HCT116 (cell line): Measurements from ENCODE around the gene GNLY. TPM values are rescaled to one million over a fixed set of nuclear protein-coding genes. Genes with fewer than 3 reads are reported as not detected.

ENCODE experiments used
- ATAC-seq: fragments of 200-7000 bp; cut with Tn5 transposase; 2 replicates; pipeline ENCODE4 v1.9.1; 2020; ENCODE audit warnings: mild to moderate bottlenecking, moderate library complexity
- BruUV-seq: library from RNA; stranded (reverse); fragments of 400-500 nt; replicated peaks from 2 replicates; lab custom pipeline; 2021; lab: Mats Ljungman, UMichigan
- CTCF ChIA-PET: fragments of 300-600 bp; sonication (Branson Sonifier 250); formaldehyde crosslinking; loops from one replicate; lab custom pipeline; 2021; ENCODE audit warnings: antibody characterized with exemption; lab: Charles Lee
- POLR2A ChIA-PET: fragments of 300-600, 350-600 bp; sonication (Branson Sonifier 250); formaldehyde crosslinking; loops from one replicate; lab custom pipeline; 2021; ENCODE audit warnings: antibody characterized with exemption; lab: Charles Lee
- RAD21 ChIA-PET, 2 experiments: fragments of 300-600 bp; sonication (Branson Sonifier 250); formaldehyde crosslinking; loops; one replicate each; lab custom pipeline; 2023; ENCODE audit warnings: low total read pairs in 2 of 2; ENCODE audit not compliant: uncharacterized antibody in 2 of 2, unreplicated experiment in 2 of 2, low non-redundant PET in 1 of 2; lab: Charles Lee
- DNase-seq: peaks from one replicate; pipeline ENCODE4 v3.0.0-alpha.2; 2010; ENCODE audit warnings: low read depth, low spot score
- H2AFZ ChIP-seq: fragments of 200-600 bp; shearing (Covaris generic), sonication (generic); 2 replicates; pipeline ENCODE4 v1.6.1; 2017; ENCODE audit warnings: low read depth, mixed run types, mixed read lengths, antibody characterized with exemption, low read length; ENCODE audit not compliant: poor library complexity, severe bottlenecking
- H3K27ac ChIP-seq: 2 replicates; pipeline ENCODE4 v1.5.1; 2012; ENCODE audit warnings: low read depth, low read length
- H3K27me3 ChIP-seq: fragments of 200-600 bp; sonication (generic); 2 replicates; pipeline ENCODE4 v1.6.1; 2016; ENCODE audit warnings: mixed run types, low read length, mixed read lengths; ENCODE audit not compliant: insufficient read depth
- H3K36me3 ChIP-seq, 2 experiments: fragments of 200-500 bp in 1 of 2; fragments of 200-600 bp in 1 of 2; sonication (Bioruptor generic) in 1 of 2; sonication (generic) in 1 of 2; 2 replicates each; pipeline versions ENCODE4 v1.5.1 to v1.6.1; 2014 to 2016; ENCODE audit warnings: low read length in 2 of 2, inconsistent platforms in 1 of 2, mixed read lengths in 1 of 2, mixed run types in 1 of 2; ENCODE audit not compliant: insufficient read depth in 2 of 2, control insufficient read depth in 1 of 2
- H3K4me1 ChIP-seq, 2 experiments: fragments of 200-600 bp in 1 of 2; sonication (generic) in 1 of 2; 2 replicates each; pipeline versions ENCODE4 v1.5.1 to v1.6.1; 2012 to 2017; ENCODE audit warnings: low read length in 2 of 2, inconsistent platforms in 1 of 2, mild to moderate bottlenecking in 1 of 2, mixed read lengths in 1 of 2, mixed run types in 1 of 2, moderate library complexity in 1 of 2; ENCODE audit not compliant: insufficient read depth in 2 of 2, control insufficient read depth in 1 of 2
- H3K4me2 ChIP-seq: fragments of 200-600 bp; sonication (generic); 2 replicates; pipeline ENCODE4 v1.6.1; 2017; ENCODE audit warnings: mixed run types, low read length, mixed read lengths
- H3K4me3 ChIP-seq, 2 experiments: fragments of 200-600 bp in 1 of 2; sonication (generic) in 1 of 2; replicated peaks in 1 of 2; 2 replicates each; pipeline ENCODE4 v1.5.1; 2011 to 2016; ENCODE audit warnings: low read length in 2 of 2, control low read depth in 1 of 2, low read depth in 1 of 2, mild to moderate bottlenecking in 1 of 2, mixed read lengths in 1 of 2, mixed run types in 1 of 2
- H3K79me2 ChIP-seq: fragments of 200-600 bp; sonication (generic); 2 replicates; pipeline ENCODE4 v1.6.1; 2017; ENCODE audit warnings: mild to moderate bottlenecking, mixed run types, low read length, moderate library complexity, mixed read lengths; ENCODE audit not compliant: insufficient read depth
- H3K9ac ChIP-seq: fragments of 200-600 bp; sonication (generic); 2 replicates; pipeline ENCODE4 v1.6.1; 2016; ENCODE audit warnings: low read length, mixed read lengths
- H3K9me2 ChIP-seq: fragments of 200-600 bp; sonication (generic), shearing (Covaris generic); 2 replicates; pipeline ENCODE4 v1.6.1; 2017; ENCODE audit warnings: mixed run types, mild to moderate bottlenecking, moderate library complexity; ENCODE audit not compliant: insufficient read depth
- H3K9me3 ChIP-seq, 2 experiments: fragments of 200-500 bp in 1 of 2; fragments of 200-600 bp in 1 of 2; sonication (Bioruptor generic) in 1 of 2; sonication (generic) in 1 of 2; 2 replicates each; pipeline ENCODE4 v1.6.1; 2014 to 2017; ENCODE audit warnings: low read length in 2 of 2, mixed read lengths in 2 of 2, inconsistent platforms in 1 of 2, low read depth in 1 of 2, mild to moderate bottlenecking in 1 of 2, mixed run types in 1 of 2, moderate library complexity in 1 of 2; ENCODE audit not compliant: control insufficient read depth in 1 of 2, insufficient read depth in 1 of 2
- H4K20me1 ChIP-seq: fragments of 200-600 bp; sonication (generic), shearing (Covaris generic); 2 replicates; pipeline ENCODE4 v1.6.1; 2017; ENCODE audit warnings: mixed run types, mild to moderate bottlenecking, moderate library complexity; ENCODE audit not compliant: insufficient read depth
- CTCF ChIP-seq, 3 experiments: fragments of 200-600 bp in 1 of 3; sonication (generic) in 1 of 3; IDR thresholded peaks in 2 of 3; conservative IDR thresholded peaks in 1 of 3; 2 replicates each; pipeline ENCODE4 v1.5.1; 2012 to 2017; ENCODE audit warnings: low read depth in 2 of 3, low read length in 2 of 3, antibody characterized with exemption in 1 of 3, borderline replicate concordance in 1 of 3, control low read depth in 1 of 3, mild to moderate bottlenecking in 1 of 3, mixed read lengths in 1 of 3, mixed run types in 1 of 3, moderate library complexity in 1 of 3; ENCODE audit not compliant: insufficient read depth in 1 of 3
- POLR2A ChIP-seq: IDR thresholded peaks from 2 replicates; pipeline ENCODE4 v1.7.0; 2011; ENCODE audit warnings: borderline replicate concordance; ENCODE audit not compliant: insufficient read depth, insufficient read length; ENCODE audit errors: extremely low read depth
- REST ChIP-seq: IDR thresholded peaks from 2 replicates; pipeline ENCODE4 v1.6.1; 2012; ENCODE audit warnings: low read depth
- SP1 ChIP-seq: IDR thresholded peaks from 2 replicates; pipeline ENCODE4 v1.6.1; 2012; ENCODE audit warnings: low read depth
- SRF ChIP-seq: IDR thresholded peaks from 2 replicates; pipeline ENCODE4 v1.6.1; 2012; ENCODE audit warnings: low read depth
- TCF7L2 ChIP-seq: IDR thresholded peaks from 2 replicates; pipeline ENCODE4 v1.7.0; 2011; ENCODE audit warnings: borderline replicate concordance, inconsistent platforms; ENCODE audit not compliant: insufficient read depth, insufficient read length; ENCODE audit errors: extremely low read depth
- ZBTB33 ChIP-seq: IDR thresholded peaks from 2 replicates; pipeline ENCODE4 v1.6.1; 2011; ENCODE audit warnings: mild to moderate bottlenecking, low read length, moderate library complexity; ENCODE audit not compliant: insufficient replicate concordance; ENCODE audit errors: extremely low read depth
- ZNF274 ChIP-seq: fragments of 200-500 bp; sonication (Bioruptor generic); IDR thresholded peaks from 2 replicates; pipeline ENCODE4 v1.6.1; 2014; ENCODE audit warnings: mild to moderate bottlenecking, low read depth, low read length, inconsistent platforms
- intact Hi-C: fragments of 100-400 bp; cut with micrococcal nuclease; formaldehyde crosslinking; loops from 2 replicates; pipeline ENCODE4 v1.10.0; 2022
- total RNA-seq: library from RNA; stranded (reverse); gene quantifications from one replicate; pipeline ENCODE4 v1.2.1, GENCODE V29; 2021; ENCODE audit not compliant: unreplicated experiment

GNLY gene
- total RNA-seq, 1 experiment from 2014 or later, result 0.74 TPM

GRCh38 chr2:85721641-85722040, 27.5 kb downstream of the GNLY start:
- ChIA-PET RAD21 (no interaction called here), CTCF (no interaction called here), POLR2A (no interaction called here)
- Histone ChIP-seq H3K36me3 (no peaks in the 10 kb centered on the region), H3K4me2 (no peak overlapping the region), H3K9ac (no peak overlapping the region), H3K27ac (no peak overlapping the region), H3K4me3 (no peak overlapping the region), H3K27me3 (0 out of 2 replicates have a peak, but pooled peaks cover 3% of the 10 kb centered on the region), H4K20me1 (no peaks in the 10 kb centered on the region), H3K9me2 (no peaks in the 10 kb centered on the region), H3K9me3 (no peaks in the 10 kb centered on the region), H3K79me2 (no peaks in the 10 kb centered on the region), H2AFZ (no peak overlapping the region), H3K4me1 (no peaks in the 10 kb centered on the region)
- DNase-seq (no peak), ATAC-seq (no peak)
- TF ChIP-seq SP1 (no peak), CTCF (IDR thresholded peaks at IDR 0.05 in 2 of 3, conservative IDR thresholded peaks at IDR 0.05 in 1 of 3; ENCODE audit: borderline replicate concordance in 1 of 3, insufficient read depth in 1 of 3, low read depth in 2 of 3, low read length in 2 of 3) (no peak), REST (no peak), TCF7L2 (no peak), ZBTB33 (no peak), ZNF274 (no peak), SRF (no peak), POLR2A (no peak)
- intact Hi-C loops, result loop anchor here (10.0 kb wide), 1 partner anchor 363 kb away; no protein-coding TSS in a partner anchor
- BruUV-seq, result no TSS peak
